HEK293 (cell line): Measurements from ENCODE around the gene RSPH1.

Experiments used
- CTCF ChIA-PET: fragments of 350-600 bp; formaldehyde crosslinking; extraction: SDS; loops from one replicate; lab custom pipeline; 2021; ENCODE audit warnings: antibody characterized with exemption; lab: Yijun Ruan, JAX
- POLR2A ChIA-PET: fragments of 300-600 bp; formaldehyde crosslinking; extraction: SDS; loops from one replicate; lab custom pipeline; 2020; ENCODE audit warnings: antibody characterized with exemption, inconsistent platforms; lab: Yijun Ruan, JAX
- H3K27ac ChIP-seq: fragments of 200-500 bp; sonication (Bioruptor generic); 2 replicates; pipeline ENCODE4 v1.5.1; 2014; ENCODE audit warnings: low read depth, low read length, control low read depth, inconsistent platforms; ENCODE audit errors: extremely low read depth
- H3K36me3 ChIP-seq, 2 experiments: fragments of 200-500 bp in 1 of 2; sonication (Bioruptor generic) in 1 of 2; 1 replicate in 1 of 2; 2 replicates in 1 of 2; pipeline ENCODE4 v1.5.1; 2014 to 2017; ENCODE audit warnings: inconsistent platforms in 2 of 2, low read length in 2 of 2; ENCODE audit not compliant: control insufficient read depth in 2 of 2, insufficient read depth in 1 of 2
- H3K4me1 ChIP-seq: fragments of 200-500 bp; sonication (Bioruptor generic); 2 replicates; pipeline ENCODE4 v1.5.1; 2014; ENCODE audit warnings: mild to moderate bottlenecking, low read length, inconsistent platforms; ENCODE audit not compliant: control insufficient read depth, insufficient read depth
- H3K4me3 ChIP-seq: 2 replicates; pipeline ENCODE4 v1.5.1; 2011; ENCODE audit warnings: low read depth, mild to moderate bottlenecking, control low read depth, low read length, moderate library complexity
- H3K9me3 ChIP-seq: fragments of 200-500 bp; sonication (Bioruptor generic); 2 replicates; pipeline ENCODE4 v1.5.1; 2014; ENCODE audit warnings: low read depth, low read length, inconsistent platforms; ENCODE audit not compliant: control insufficient read depth, insufficient read depth
- BCL11B ChIP-seq: fragments of 450-650 bp; formaldehyde crosslinking; IDR thresholded peaks from 2 replicates; pipeline ENCODE4 v1.5.1; 2016; ENCODE audit warnings: low read depth, missing biosample characterization, missing genetic modification characterization
- GLI4 ChIP-seq: fragments of 450-650 bp; formaldehyde crosslinking; IDR thresholded peaks from 2 replicates; pipeline ENCODE4 v1.5.1; 2016; ENCODE audit warnings: missing biosample characterization, missing genetic modification characterization
- HOXC10 ChIP-seq: sonication (generic); formaldehyde crosslinking; IDR thresholded peaks from 2 replicates; pipeline ENCODE4 v1.8.1; 2023; ENCODE audit warnings: mild to moderate bottlenecking, missing genetic modification reagents
- IKZF3 ChIP-seq: fragments of 450-650 bp; IDR thresholded peaks from 2 replicates; pipeline ENCODE4 v1.5.0; 2018; ENCODE audit warnings: missing biosample characterization, mild to moderate bottlenecking, missing genetic modification characterization, moderate library complexity
- PRDM1 ChIP-seq: fragments of 450-650 bp; formaldehyde crosslinking; IDR thresholded peaks from 2 replicates; pipeline ENCODE4; 2016; ENCODE audit warnings: missing biosample characterization, missing genetic modification characterization
- REPIN1 ChIP-seq: fragments of 450-650 bp; formaldehyde crosslinking; IDR thresholded peaks from 2 replicates; pipeline ENCODE4 v1.5.1; 2017; ENCODE audit warnings: missing biosample characterization, missing genetic modification characterization, low read depth
- TRIM28 ChIP-seq: IDR thresholded peaks from 2 replicates; pipeline ENCODE4 v1.6.1; 2011; ENCODE audit warnings: low read length, control low read depth, borderline replicate concordance
- ZBTB20 ChIP-seq: fragments of 450-650 bp; formaldehyde crosslinking; IDR thresholded peaks from 2 replicates; pipeline ENCODE4 v1.5.1; 2016; ENCODE audit warnings: missing biosample characterization, missing genetic modification characterization
- ZNF112 ChIP-seq: fragments of 450-650 bp; formaldehyde crosslinking; IDR thresholded peaks from 2 replicates; pipeline ENCODE4 v1.5.0; 2017; ENCODE audit warnings: missing biosample characterization, missing genetic modification characterization
- ZNF140 ChIP-seq: fragments of 450-650 bp; formaldehyde crosslinking; IDR thresholded peaks from 2 replicates; pipeline ENCODE4 v1.5.1; 2016; ENCODE audit warnings: missing biosample characterization, missing genetic modification characterization
- ZNF155 ChIP-seq: fragments of 450-650 bp; formaldehyde crosslinking; IDR thresholded peaks from 2 replicates; pipeline ENCODE4 v1.5.1; 2016; ENCODE audit warnings: missing biosample characterization, missing genetic modification characterization
- ZNF174 ChIP-seq: fragments of 450-650 bp; formaldehyde crosslinking; IDR thresholded peaks from 2 replicates; pipeline ENCODE4 v1.5.0; 2017; ENCODE audit warnings: missing biosample characterization, mild to moderate bottlenecking, missing genetic modification characterization
- ZNF239 ChIP-seq: fragments of 450-650 bp; formaldehyde crosslinking; IDR thresholded peaks from 2 replicates; pipeline ENCODE4 v1.5.1; 2016; ENCODE audit warnings: missing biosample characterization, missing genetic modification characterization
- ZNF350 ChIP-seq: fragments of 450-650 bp; formaldehyde crosslinking; IDR thresholded peaks from 2 replicates; pipeline ENCODE4 v1.5.0; 2017; ENCODE audit warnings: missing biosample characterization, mild to moderate bottlenecking, missing genetic modification characterization
- ZNF404 ChIP-seq: fragments of 450-650 bp; formaldehyde crosslinking; IDR thresholded peaks from 2 replicates; pipeline ENCODE4 v1.5.1; 2017; ENCODE audit warnings: missing biosample characterization, missing genetic modification characterization
- ZNF433 ChIP-seq: fragments of 450-650 bp; formaldehyde crosslinking; IDR thresholded peaks from 2 replicates; pipeline ENCODE4 v1.5.1; 2016; ENCODE audit warnings: missing biosample characterization, missing genetic modification characterization, low read depth
- ZNF529 ChIP-seq: fragments of 450-650 bp; formaldehyde crosslinking; IDR thresholded peaks from 2 replicates; pipeline ENCODE4 v1.5.1; 2017; ENCODE audit warnings: missing genetic modification characterization, missing biosample characterization; ENCODE audit not compliant: insufficient replicate concordance
- ZNF585B ChIP-seq: fragments of 450-650 bp; formaldehyde crosslinking; IDR thresholded peaks from 2 replicates; pipeline ENCODE4 v1.5.1; 2016; ENCODE audit warnings: missing biosample characterization, missing genetic modification characterization
- ZNF660 ChIP-seq: fragments of 450-650 bp; IDR thresholded peaks from 2 replicates; pipeline ENCODE4 v1.5.1; 2018; ENCODE audit warnings: missing biosample characterization, mild to moderate bottlenecking, missing genetic modification characterization
- ZNF785 ChIP-seq: fragments of 450-650 bp; formaldehyde crosslinking; IDR thresholded peaks from 2 replicates; pipeline ENCODE4 v1.5.1; 2016; ENCODE audit warnings: missing biosample characterization, missing genetic modification characterization
- TF ChIP-seq, protein P1 (sequence below): fragments of 450-650 bp; formaldehyde crosslinking; IDR thresholded peaks from 2 replicates; pipeline ENCODE4 v1.5.1; 2017; ENCODE audit warnings: missing biosample characterization, missing genetic modification characterization
- TF ChIP-seq, protein P2 (sequence below): fragments of 450-650 bp; formaldehyde crosslinking; IDR thresholded peaks from 2 replicates; pipeline ENCODE4 v1.5.1; 2016; ENCODE audit warnings: missing biosample characterization, missing genetic modification characterization
- TF ChIP-seq, protein P3 (sequence below): fragments of 450-650 bp; formaldehyde crosslinking; IDR thresholded peaks from 2 replicates; pipeline ENCODE4 v1.5.1; 2016; ENCODE audit warnings: missing biosample characterization, missing genetic modification characterization
- TF ChIP-seq, protein P4 (sequence below): fragments of 450-650 bp; formaldehyde crosslinking; IDR thresholded peaks from 2 replicates; pipeline ENCODE4 v1.5.1; 2016; ENCODE audit warnings: missing biosample characterization, missing genetic modification characterization

Gene RSPH1

DNA sequence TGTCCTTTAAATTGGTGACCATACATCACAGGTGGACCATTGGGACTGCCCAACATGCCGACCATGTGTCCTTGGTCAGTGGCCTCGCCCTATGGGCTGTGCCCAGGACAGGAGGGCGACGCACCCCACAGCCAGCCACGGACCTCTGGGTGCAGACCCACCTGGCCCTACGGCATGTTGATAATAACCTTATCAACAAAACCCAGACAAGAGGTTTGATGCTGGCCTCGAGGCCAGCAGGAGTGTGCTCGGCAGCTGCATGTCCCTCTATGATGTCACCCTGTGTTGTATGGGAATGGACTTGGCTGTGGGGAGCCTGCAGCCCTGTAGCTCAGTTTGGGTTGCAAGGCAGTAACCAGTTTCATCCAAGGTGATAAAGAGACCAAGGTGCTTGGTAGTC, 49.7 kb upstream of the RSPH1 start (continued):
- TF ChIP-seq ZNF239 (tag by site-specific recombination) (no peak), ZNF529 (tag by site-specific recombination) (no peak), ZNF350 (tag by site-specific recombination) (no peak), ZNF155 (tag by site-specific recombination) (no peak)

DNA sequence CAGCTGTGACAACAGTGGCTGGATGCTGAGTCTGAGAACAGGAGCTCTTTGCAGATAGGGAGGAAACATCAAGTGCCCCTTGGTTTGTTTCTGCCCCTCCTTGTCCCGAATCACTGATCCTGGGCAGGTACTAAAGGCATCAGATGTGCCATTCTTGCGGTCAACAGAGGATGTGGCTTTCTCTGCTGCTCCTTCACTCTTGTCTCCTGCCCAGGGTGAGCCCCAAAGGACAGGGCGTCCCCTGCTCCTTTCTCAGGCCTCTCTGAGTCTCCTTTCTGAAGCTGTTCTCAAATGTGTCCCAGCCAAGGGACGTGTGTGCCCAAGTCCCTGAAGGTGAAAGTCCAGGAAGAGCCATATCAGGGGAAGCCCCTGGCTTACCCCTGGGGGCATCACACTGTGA, 49.3 kb upstream of the RSPH1 start:
- Histone ChIP-seq H3K9me3 (no peaks in the 10 kb centered on the region), H3K27ac (no peak overlapping the region), H3K4me3 (no peak overlapping the region), H3K36me3 (peaks cover 0 to 37% of the 10 kb centered on the region in 2 experiments; a peak in 1 of 3 replicates), H3K4me1 (no peaks in the 10 kb centered on the region)
- TF ChIP-seq ZNF433 (tag by site-specific recombination) (no peak), ZNF785 (tag by site-specific recombination) (no peak), ZBTB20 (tag by site-specific recombination) (no peak), PRDM1 (tag by site-specific recombination) (no peak), BCL11B (tag by site-specific recombination) (no peak), ZNF174 (tag by site-specific recombination) (no peak), GLI4 (tag by site-specific recombination) (no peak), IKZF3 (tag by site-specific recombination) (no peak), HOXC10 (CRISPR knock-in tag) (no peak)
- TF ChIP-seq, protein P1, sequence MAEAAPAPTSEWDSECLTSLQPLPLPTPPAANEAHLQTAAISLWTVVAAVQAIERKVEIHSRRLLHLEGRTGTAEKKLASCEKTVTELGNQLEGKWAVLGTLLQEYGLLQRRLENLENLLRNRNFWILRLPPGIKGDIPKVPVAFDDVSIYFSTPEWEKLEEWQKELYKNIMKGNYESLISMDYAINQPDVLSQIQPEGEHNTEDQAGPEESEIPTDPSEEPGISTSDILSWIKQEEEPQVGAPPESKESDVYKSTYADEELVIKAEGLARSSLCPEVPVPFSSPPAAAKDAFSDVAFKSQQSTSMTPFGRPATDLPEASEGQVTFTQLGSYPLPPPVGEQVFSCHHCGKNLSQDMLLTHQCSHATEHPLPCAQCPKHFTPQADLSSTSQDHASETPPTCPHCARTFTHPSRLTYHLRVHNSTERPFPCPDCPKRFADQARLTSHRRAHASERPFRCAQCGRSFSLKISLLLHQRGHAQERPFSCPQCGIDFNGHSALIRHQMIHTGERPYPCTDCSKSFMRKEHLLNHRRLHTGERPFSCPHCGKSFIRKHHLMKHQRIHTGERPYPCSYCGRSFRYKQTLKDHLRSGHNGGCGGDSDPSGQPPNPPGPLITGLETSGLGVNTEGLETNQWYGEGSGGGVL (tag by site-specific recombination), result no peak
- ChIA-PET POLR2A (interaction anchor here (1.5 kb wide), 1 partner anchor 10 kb away, joined by 5 read pairs; no protein-coding TSS in a partner anchor), CTCF (interaction anchor here (0.6 kb wide), 1 partner anchor 56 kb away, joined by 3 read pairs; no protein-coding TSS in a partner anchor)

DNA sequence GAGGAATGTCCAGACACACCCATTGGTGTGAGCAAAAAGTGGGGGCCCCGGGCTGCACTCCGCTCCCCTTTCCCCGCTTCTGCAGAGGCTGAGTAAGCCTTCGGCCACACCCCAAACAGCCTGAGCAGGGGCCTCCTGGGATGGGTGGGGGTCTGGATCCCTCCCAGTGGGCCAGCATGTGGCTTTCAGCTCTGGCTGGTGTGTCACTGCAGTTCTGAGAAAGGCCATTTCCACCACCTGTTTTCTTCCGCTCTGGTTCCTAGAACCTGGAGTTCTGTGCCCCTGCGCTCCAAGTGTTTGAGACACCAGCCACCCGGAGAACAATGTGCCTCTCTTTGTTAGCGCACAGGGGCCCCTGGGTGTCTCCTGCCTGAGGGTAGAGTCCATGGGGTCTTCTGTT, 48.5 kb upstream of the RSPH1 start:
- POLR2A ChIA-PET, result interaction anchor here (1.5 kb wide), 1 partner anchor 9 kb away, joined by 5 read pairs; no protein-coding TSS in a partner anchor
- Histone ChIP-seq H3K9me3 (no peaks in the 10 kb centered on the region), H3K36me3 (peaks cover 0 to 37% of the 10 kb centered on the region in 2 experiments; a peak in 1 of 3 replicates), H3K4me3 (no peak overlapping the region), H3K27ac (no peak overlapping the region), H3K4me1 (no peaks in the 10 kb centered on the region)
- TF ChIP-seq REPIN1 (tag by site-specific recombination) (no peak), ZNF660 (tag by site-specific recombination) (no peak), HOXC10 (CRISPR knock-in tag) (no peak), ZNF112 (tag by site-specific recombination) (no peak), ZNF404 (tag by site-specific recombination) (no peak), TRIM28 (no peak), ZNF585B (no peak), ZNF140 (no peak), ZNF529 (tag by site-specific recombination) (no peak)
- TF ChIP-seq, protein P2, sequence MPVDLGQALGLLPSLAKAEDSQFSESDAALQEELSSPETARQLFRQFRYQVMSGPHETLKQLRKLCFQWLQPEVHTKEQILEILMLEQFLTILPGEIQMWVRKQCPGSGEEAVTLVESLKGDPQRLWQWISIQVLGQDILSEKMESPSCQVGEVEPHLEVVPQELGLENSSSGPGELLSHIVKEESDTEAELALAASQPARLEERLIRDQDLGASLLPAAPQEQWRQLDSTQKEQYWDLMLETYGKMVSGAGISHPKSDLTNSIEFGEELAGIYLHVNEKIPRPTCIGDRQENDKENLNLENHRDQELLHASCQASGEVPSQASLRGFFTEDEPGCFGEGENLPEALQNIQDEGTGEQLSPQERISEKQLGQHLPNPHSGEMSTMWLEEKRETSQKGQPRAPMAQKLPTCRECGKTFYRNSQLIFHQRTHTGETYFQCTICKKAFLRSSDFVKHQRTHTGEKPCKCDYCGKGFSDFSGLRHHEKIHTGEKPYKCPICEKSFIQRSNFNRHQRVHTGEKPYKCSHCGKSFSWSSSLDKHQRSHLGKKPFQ, result no peak
- TF ChIP-seq, protein P3, sequence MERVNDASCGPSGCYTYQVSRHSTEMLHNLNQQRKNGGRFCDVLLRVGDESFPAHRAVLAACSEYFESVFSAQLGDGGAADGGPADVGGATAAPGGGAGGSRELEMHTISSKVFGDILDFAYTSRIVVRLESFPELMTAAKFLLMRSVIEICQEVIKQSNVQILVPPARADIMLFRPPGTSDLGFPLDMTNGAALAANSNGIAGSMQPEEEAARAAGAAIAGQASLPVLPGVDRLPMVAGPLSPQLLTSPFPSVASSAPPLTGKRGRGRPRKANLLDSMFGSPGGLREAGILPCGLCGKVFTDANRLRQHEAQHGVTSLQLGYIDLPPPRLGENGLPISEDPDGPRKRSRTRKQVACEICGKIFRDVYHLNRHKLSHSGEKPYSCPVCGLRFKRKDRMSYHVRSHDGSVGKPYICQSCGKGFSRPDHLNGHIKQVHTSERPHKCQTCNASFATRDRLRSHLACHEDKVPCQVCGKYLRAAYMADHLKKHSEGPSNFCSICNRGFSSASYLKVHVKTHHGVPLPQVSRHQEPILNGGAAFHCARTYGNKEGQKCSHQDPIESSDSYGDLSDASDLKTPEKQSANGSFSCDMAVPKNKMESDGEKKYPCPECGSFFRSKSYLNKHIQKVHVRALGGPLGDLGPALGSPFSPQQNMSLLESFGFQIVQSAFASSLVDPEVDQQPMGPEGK, result no peak
- TF ChIP-seq, protein P4, sequence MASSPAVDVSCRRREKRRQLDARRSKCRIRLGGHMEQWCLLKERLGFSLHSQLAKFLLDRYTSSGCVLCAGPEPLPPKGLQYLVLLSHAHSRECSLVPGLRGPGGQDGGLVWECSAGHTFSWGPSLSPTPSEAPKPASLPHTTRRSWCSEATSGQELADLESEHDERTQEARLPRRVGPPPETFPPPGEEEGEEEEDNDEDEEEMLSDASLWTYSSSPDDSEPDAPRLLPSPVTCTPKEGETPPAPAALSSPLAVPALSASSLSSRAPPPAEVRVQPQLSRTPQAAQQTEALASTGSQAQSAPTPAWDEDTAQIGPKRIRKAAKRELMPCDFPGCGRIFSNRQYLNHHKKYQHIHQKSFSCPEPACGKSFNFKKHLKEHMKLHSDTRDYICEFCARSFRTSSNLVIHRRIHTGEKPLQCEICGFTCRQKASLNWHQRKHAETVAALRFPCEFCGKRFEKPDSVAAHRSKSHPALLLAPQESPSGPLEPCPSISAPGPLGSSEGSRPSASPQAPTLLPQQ, result no peak
- CTCF ChIA-PET, result interaction anchor here (0.6 to 0.7 kb wide), 2 partner anchors 9 to 241 kb away, joined by 3 read pairs; no protein-coding TSS in a partner anchor
